Activated CD4-positive, alpha-beta T cell treated with anti-CD3 and anti-CD28 coated beads, Interleukin-2, amount 10 ng/mL, durations not matched to agents 7 days and 5 days (primary cell): ENCODE results near the gene F10. TPM values are rescaled to one million over a fixed set of nuclear protein-coding genes. Genes with fewer than 3 reads are reported as not detected.

Source experiments
- CTCF ChIA-PET: fragments of 350-600 bp; sonication (Branson Sonifier 250); formaldehyde crosslinking; loops from one replicate; lab custom pipeline; 2021; ENCODE audit warnings: antibody characterized with exemption; lab: Charles Lee
- POLR2A ChIA-PET: fragments of 350-600 bp; sonication (Branson Sonifier 250); formaldehyde crosslinking; loops from one replicate; lab custom pipeline; 2021; ENCODE audit warnings: antibody characterized with exemption; lab: Charles Lee
- DNase-seq: peaks from one replicate; pipeline ENCODE4 v3.0.0-alpha.2; 2020
- H3K27ac Mint-ChIP-seq: one replicate; pipeline ENCODE4 v1.8.0; 2021; ENCODE audit warnings: mild to moderate bottlenecking, moderate library complexity, mixed read lengths
- H3K27me3 Mint-ChIP-seq: one replicate; pipeline ENCODE4 v1.8.0; 2021; ENCODE audit warnings: mixed read lengths
- H3K36me3 Mint-ChIP-seq: one replicate; pipeline ENCODE4 v1.8.0; 2021; ENCODE audit warnings: low read depth, mixed read lengths
- H3K4me1 Mint-ChIP-seq: one replicate; pipeline ENCODE4 v1.8.0; 2021; ENCODE audit warnings: mixed read lengths
- H3K4me3 Mint-ChIP-seq: one replicate; pipeline ENCODE4 v1.8.0; 2021; ENCODE audit warnings: mild to moderate bottlenecking, moderate library complexity, mixed read lengths
- H3K9me3 Mint-ChIP-seq: one replicate; pipeline ENCODE4 v1.8.0; 2021; ENCODE audit warnings: mixed read lengths
- total RNA-seq, 2 experiments: library from RNA; stranded (reverse); gene quantifications; one replicate each; pipeline ENCODE4 v1.2.3, GENCODE V29; 2021

F10 gene
- total RNA-seq, 2 experiments from 2014 or later = not detected

GRCh38 chr13:113118261-113119021 lies 4.2 kb upstream of the F10 start:
- H3K36me3 Mint-ChIP-seq = no peaks in the 10 kb centered on the region

DNA sequence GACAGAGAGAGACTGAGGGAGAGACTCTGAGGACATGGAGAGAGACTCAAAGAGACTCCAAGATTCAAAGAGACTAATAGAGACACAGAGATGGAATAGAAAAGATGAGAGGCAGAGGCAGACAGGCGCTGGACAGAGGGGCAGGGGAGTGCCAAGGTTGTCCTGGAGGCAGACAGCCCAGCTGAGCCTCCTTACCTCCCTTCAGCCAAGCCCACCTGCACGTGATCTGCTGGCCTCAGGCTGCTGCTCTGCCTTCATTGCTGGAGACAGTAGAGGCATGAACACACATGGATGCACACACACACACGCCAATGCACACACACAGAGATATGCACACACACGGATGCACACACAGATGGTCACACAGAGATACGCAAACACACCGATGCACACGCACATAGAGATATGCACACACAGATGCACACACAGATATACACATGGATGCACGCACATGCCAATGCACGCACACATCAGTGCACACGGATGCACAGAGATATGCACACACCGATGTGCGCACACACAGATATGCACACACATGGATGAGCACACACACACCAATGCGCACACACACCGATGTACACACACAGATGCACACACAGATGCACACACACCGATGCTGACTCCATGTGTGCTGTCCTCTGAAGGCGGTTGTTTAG lies 3.3 kb upstream of the F10 start:
- Mint-ChIP-seq H3K27ac (no peak overlapping the region), H3K4me1 (no peaks in the 10 kb centered on the region), H3K9me3 (no peaks in the 10 kb centered on the region), H3K4me3 (no peak overlapping the region), H3K36me3 (no peaks in the 10 kb centered on the region), H3K27me3 (no peaks in the 10 kb centered on the region)
- no peak for DNase-seq
- ChIA-PET POLR2A (no interaction called here), CTCF (no interaction called here)

More at GRCh38 chr13:113118261-113119021, 4.2 kb upstream of the F10 start:
- Mint-ChIP-seq H3K4me1 (no peaks in the 10 kb centered on the region), H3K27ac (no peak overlapping the region), H3K4me3 (no peak overlapping the region), H3K27me3 (no peaks in the 10 kb centered on the region), H3K9me3 (no peaks in the 10 kb centered on the region)
- POLR2A ChIA-PET = no interaction called here
- DNase-seq = no peak
- CTCF ChIA-PET = no interaction called here

- ChIA-PET CTCF (no interaction called here), POLR2A (no interaction called here)
- Mint-ChIP-seq H3K4me1 (no peaks in the 10 kb centered on the region), H3K9me3 (no peaks in the 10 kb centered on the region), H3K27me3 (no peaks in the 10 kb centered on the region), H3K27ac (no peak overlapping the region), H3K4me3 (no peak overlapping the region), H3K36me3 (no peaks in the 10 kb centered on the region)
- no peak for DNase-seq
Measured at GRCh38 chr13:113119822-113120189, 2.8 kb upstream of the F10 start.

DNA sequence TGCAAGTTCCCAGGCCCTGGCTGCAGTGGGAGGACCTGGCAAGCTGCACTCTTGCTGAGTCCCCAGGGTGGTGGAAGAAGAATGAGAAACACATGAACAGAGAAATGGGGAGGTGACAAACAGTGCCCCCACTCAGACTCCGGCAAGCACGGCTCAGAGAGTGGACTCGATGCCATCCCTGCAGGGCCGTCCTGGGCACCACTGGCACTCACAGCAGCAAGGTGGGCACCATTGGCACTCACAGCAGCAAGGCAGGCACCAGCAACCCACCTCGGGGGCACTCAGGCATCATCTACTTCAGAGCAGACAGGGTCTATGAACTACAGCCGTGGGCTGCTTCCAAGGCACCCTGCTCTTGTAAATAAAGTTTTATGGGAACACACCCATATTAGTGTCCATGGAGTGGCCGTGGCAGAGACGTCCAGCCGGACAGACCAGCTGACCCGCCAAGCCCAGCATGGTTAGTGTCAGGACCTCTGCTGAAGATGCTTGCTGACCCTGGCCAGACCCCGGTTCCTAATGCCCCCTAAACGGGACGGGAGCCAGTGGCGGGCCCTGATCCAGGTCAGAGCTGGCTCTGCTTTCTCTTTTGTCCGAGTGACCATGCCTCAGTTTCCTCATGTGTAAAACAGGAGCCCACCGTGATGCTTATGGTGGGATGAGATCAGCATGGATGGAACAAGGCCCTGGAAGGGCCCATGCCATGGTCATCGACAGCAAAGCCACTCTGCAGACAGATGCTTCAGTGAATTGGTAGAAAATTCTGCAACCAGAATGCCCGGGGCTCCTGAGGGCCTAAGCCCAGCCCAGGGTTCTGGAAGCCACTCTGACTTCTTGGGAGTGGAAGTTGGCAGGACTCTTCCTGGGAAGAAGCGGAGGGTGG lies 2.1 kb upstream of the F10 start:
- H3K9me3 Mint-ChIP-seq = no peaks in the 10 kb centered on the region
- H3K27ac Mint-ChIP-seq = no peak overlapping the region
- H3K27me3 Mint-ChIP-seq = no peaks in the 10 kb centered on the region
- POLR2A ChIA-PET = no interaction called here
- CTCF ChIA-PET = no interaction called here
- no peaks in the 10 kb centered on the region for H3K36me3 Mint-ChIP-seq
- no peak for DNase-seq
- no peak overlapping the region for H3K4me3 Mint-ChIP-seq
- H3K4me1 Mint-ChIP-seq = no peaks in the 10 kb centered on the region

DNA sequence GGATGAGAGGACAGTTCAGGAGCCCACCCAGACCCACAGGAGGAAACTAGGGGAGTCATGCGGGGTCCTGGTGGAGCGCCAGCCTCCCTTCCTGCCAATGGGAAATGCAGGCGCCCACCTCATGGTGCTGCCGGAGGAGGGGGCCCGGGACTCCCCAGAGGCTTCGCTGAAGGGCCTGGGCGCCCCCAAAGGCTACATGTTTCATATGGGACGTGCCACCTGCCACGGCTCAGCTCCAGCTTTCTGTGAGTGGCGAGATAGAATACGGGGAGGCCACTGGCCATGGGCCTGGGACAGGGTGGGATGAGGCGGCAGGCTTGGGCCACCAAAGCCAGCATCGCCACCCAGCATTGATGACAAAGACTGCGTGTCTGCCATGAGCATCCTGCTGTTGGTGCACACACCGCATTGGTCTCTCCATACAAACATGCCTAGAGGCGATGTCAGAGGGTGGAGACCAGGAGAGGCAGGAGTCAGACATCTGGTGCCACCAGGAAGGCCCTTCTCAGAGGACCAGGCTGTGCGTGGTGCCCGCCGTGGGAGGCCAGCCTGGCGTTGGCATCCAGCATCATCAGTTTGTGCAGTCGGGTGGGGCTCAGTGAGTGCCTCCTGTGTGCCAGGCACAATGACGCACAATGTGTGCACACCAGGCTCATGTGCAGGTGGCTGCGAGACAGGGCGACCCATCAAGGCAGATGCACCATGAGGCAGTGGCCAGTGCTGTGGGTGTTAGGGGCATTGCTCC lies 1.2 kb upstream of the F10 start:
- no peaks in the 10 kb centered on the region for H3K4me1 Mint-ChIP-seq

GRCh38 chr13:113121928-113122471 lies 599 bp upstream of the F10 start:
- Mint-ChIP-seq H3K27me3 (no peaks in the 10 kb centered on the region), H3K4me3 (no peak overlapping the region), H3K9me3 (no peaks in the 10 kb centered on the region), H3K27ac (no peak overlapping the region), H3K4me1 (no peaks in the 10 kb centered on the region), H3K36me3 (no peaks in the 10 kb centered on the region)
- ChIA-PET POLR2A (no interaction called here), CTCF (no interaction called here)
- DNase-seq = no peak

More for the DNA sequence above, 1.2 kb upstream of the F10 start:
- Mint-ChIP-seq H3K27ac (no peak overlapping the region), H3K36me3 (no peaks in the 10 kb centered on the region), H3K27me3 (no peaks in the 10 kb centered on the region), H3K9me3 (no peaks in the 10 kb centered on the region), H3K4me3 (no peak overlapping the region)
- no peak for DNase-seq
- ChIA-PET CTCF (no interaction called here), POLR2A (no interaction called here)

DNA sequence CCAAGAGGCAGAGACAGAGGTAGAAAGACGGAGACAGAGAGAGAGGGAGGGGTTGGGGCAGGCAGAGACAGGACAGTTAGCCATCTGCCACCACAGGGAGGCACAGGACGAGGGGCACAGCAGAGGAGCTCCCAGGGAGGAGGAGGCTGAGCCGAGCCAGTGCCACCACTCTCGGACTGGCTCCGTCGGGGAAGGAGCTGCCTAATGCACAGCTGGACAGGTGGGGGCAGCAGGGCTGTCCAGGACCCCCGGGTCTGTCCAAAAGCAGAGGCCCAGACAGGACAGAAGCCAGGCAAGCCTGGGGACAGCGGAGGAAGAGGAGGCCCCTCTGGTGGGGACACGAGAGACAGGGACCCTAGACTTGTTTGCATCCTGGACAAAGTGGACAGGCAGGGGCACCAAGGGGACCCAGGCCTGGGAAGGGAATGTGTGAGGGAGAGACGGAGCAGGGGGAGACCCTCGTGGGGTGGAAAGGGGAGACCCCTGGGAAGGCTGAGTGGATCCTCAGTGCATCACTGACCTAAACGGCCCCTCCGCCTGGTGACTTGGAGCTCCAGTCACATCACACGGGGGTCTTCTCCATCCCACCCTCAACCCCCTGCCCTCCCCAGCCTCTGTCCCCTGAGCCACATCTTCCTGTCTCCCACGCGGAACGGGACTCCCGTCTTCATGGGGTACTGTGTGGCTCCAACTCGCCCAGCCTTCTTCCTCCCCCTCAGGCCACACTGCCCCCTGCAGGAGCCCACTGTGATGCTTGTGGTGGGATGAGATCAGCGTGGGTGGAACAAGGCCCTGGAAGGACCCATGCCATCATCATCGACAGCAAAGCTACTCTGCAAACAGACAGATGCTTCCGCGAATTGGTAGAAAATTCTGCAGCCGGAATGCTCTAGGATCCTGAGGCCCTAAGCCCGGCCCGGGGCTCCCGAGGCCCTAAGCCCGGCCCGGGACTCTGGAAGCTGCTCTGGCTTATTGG lies 915 bp downstream of the F10 start:
- Mint-ChIP-seq H3K36me3 (no peaks in the 10 kb centered on the region), H3K27ac (peak overlapping the region; percentile 14), H3K4me3 (no peak overlapping the region), H3K9me3 (no peaks in the 10 kb centered on the region), H3K4me1 (no peaks in the 10 kb centered on the region), H3K27me3 (peaks cover 14% of the 10 kb centered on the region)
- POLR2A ChIA-PET = no interaction called here
- CTCF ChIA-PET = no interaction called here
- no peak for DNase-seq

- Mint-ChIP-seq H3K9me3 (no peaks in the 10 kb centered on the region), H3K4me1 (no peaks in the 10 kb centered on the region), H3K4me3 (no peak overlapping the region), H3K27me3 (peaks cover 23% of the 10 kb centered on the region), H3K27ac (no peak overlapping the region), H3K36me3 (no peaks in the 10 kb centered on the region)
- CTCF ChIA-PET = no interaction called here
- DNase-seq = no peak
- POLR2A ChIA-PET = no interaction called here
Measured at GRCh38 chr13:113124211-113124970, 1.8 kb downstream of the F10 start.

DNA sequence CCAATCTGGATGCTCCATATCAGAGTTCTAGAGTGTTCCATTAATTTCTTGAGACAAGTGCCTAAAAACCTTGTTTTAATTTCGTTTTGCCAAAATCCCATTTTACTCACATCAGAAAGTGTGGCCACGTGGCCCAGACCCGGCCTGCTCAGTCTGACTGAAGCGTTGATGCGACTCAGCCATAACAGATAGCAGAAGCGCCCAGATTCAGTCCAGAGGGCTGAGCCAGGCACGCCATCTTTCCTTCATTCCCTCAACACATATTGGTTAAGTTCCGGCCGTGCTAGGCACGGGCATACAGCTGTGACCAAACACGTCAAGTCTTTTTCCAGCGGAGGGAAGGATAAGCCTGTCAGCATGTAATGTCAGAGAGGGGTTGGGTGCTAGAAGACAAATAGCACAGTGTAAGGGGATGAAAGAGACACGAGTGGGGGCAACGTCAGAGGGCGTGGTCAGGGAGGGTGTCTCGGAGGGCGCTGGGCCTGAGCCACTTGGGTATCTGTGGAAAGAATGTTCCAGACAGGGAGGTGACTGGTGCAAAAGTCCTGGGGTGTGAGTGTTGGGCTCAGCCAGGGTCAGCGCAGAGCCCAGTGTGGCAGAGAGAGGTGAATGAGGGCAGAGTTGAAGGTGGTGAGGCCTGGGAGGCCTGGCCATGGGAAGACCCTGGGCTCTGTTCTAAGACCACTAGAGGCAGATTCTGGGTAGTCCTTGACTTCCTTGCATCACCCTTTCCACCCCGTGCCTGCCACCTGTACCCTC lies 3.1 kb downstream of the F10 start:
- Mint-ChIP-seq H3K4me1 (peaks cover 3% of the 10 kb centered on the region), H3K27me3 (peaks cover 28% of the 10 kb centered on the region), H3K4me3 (no peak overlapping the region), H3K36me3 (no peaks in the 10 kb centered on the region), H3K27ac (no peak overlapping the region), H3K9me3 (peaks cover under 1% of the 10 kb centered on the region)
- ChIA-PET CTCF (no interaction called here), POLR2A (no interaction called here)
- DNase-seq = no peak

- peaks cover 35% of the 10 kb centered on the region for H3K27me3 Mint-ChIP-seq
- H3K9me3 Mint-ChIP-seq = peaks cover 2% of the 10 kb centered on the region
- peaks cover 3% of the 10 kb centered on the region for H3K4me1 Mint-ChIP-seq
- ChIA-PET POLR2A (no interaction called here), CTCF (no interaction called here)
- no peak overlapping the region for H3K4me3 Mint-ChIP-seq
- H3K27ac Mint-ChIP-seq = no peak overlapping the region
- no peak for DNase-seq
- no peaks in the 10 kb centered on the region for H3K36me3 Mint-ChIP-seq
Measured at GRCh38 chr13:113126265-113127150, 3.9 kb downstream of the F10 start.
